H1 (cell line): Measurements from ENCODE around the gene IL1RAP.

Source experiments
- CBX5 ChIP-seq: fragments of 300-800, 300-1000 bp; sonication (generic); IDR thresholded peaks from 2 replicates; pipeline ENCODE4 v1.7.1; 2016; ENCODE audit warnings: antibody characterized with exemption, low read length, low read depth
- CBX8 ChIP-seq: fragments of 300-800, 300-1000 bp; sonication (generic); IDR thresholded peaks from 2 replicates; pipeline ENCODE4 v1.7.1; 2016; ENCODE audit warnings: low read depth, low read length, borderline replicate concordance
- EZH2 ChIP-seq: fragments of 200-600 bp; sonication (generic); IDR thresholded peaks from 2 replicates; pipeline ENCODE4 v1.7.1; 2012; ENCODE audit warnings: low read depth, mild to moderate bottlenecking, moderate library complexity, low read length, inconsistent platforms; ENCODE audit not compliant: severe bottlenecking
- KDM1A ChIP-seq: fragments of 200-600, 300-600 bp; sonication (generic); IDR thresholded peaks from 2 replicates; pipeline ENCODE4 v1.7.1; 2016; ENCODE audit warnings: mild to moderate bottlenecking, low read length, borderline replicate concordance
- MAX ChIP-seq: IDR thresholded peaks from 2 replicates; pipeline ENCODE4 v1.6.1; 2012; ENCODE audit warnings: inconsistent platforms
- POLR2A ChIP-seq, 2 experiments: IDR thresholded peaks; 1 replicate in 1 of 2; 2 replicates in 1 of 2; pipeline ENCODE4 v1.6.1; 2011; ENCODE audit warnings: low read depth in 2 of 2, low read length in 2 of 2, mild to moderate bottlenecking in 2 of 2; ENCODE audit errors: control extremely low read depth in 1 of 2
- POLR2AphosphoS5 ChIP-seq: IDR thresholded peaks from 2 replicates; pipeline ENCODE4 v1.6.1; 2011; ENCODE audit warnings: low read depth, low read length
- RBBP5 ChIP-seq: IDR thresholded peaks from 2 replicates; pipeline ENCODE4 v1.7.1; 2012; ENCODE audit warnings: low read depth, mild to moderate bottlenecking, inconsistent platforms, low read length, moderate library complexity, borderline replicate concordance
- RNF2 ChIP-seq: fragments of 200-900, 300-1000 bp; sonication (generic); IDR thresholded peaks from 2 replicates; pipeline ENCODE4 v1.7.1; 2016; ENCODE audit warnings: borderline replicate concordance, low read depth, mild to moderate bottlenecking, antibody characterized with exemption, low read length; ENCODE audit not compliant: poor library complexity, severe bottlenecking; ENCODE audit errors: missing control alignments
- SIX5 ChIP-seq: IDR thresholded peaks from 2 replicates; pipeline ENCODE4 v1.6.1; 2011; ENCODE audit warnings: mild to moderate bottlenecking, low read depth, low read length
- SRF ChIP-seq: IDR thresholded peaks from 2 replicates; pipeline ENCODE4 v1.6.1; 2011; ENCODE audit warnings: mild to moderate bottlenecking, low read depth, low read length, moderate library complexity
- TAF7 ChIP-seq: optimal IDR thresholded peaks from 2 replicates; pipeline ENCODE3; 2011; ENCODE audit warnings: low read depth, mild to moderate bottlenecking, inconsistent platforms, low read length, moderate library complexity, borderline replicate concordance
- TF ChIP-seq, protein P1 (sequence below), 3 experiments: IDR thresholded peaks; 1 replicate in 2 of 3; 2 replicates in 1 of 3; pipeline versions ENCODE4 v1.5.1 to v1.6.1; 2011; ENCODE audit warnings: low read length in 3 of 3, mild to moderate bottlenecking in 3 of 3, inconsistent platforms in 2 of 3, low read depth in 1 of 3, moderate library complexity in 1 of 3; ENCODE audit not compliant: insufficient read depth in 1 of 3; ENCODE audit errors: control extremely low read depth in 1 of 3
- TF ChIP-seq, protein P2 (sequence below): IDR thresholded peaks from 2 replicates; pipeline ENCODE4 v1.6.1; 2011; ENCODE audit warnings: low read length, improper control_type of control experiment

DNA sequence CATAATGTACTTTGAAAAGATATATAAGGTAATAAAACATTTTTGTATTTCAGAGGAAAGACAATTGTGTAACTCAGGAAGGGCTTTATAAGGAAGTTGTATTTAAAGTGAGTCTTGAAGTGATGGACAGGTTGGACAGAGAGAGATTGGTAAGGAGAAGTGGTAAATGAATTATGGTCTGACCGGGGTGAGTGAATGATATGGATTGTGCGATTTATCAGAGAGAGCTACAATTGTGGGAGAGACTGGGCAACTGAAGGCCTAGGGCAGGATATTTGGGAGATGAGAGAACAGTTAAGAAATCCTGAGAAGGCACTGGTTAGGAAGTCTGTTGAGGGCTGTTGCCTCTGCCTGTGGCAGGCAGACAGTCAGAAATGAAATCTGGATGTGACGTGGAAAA, 14.8 kb downstream of the IL1RAP start:
- TF ChIP-seq TAF7 (no peak), RBBP5 (no peak), KDM1A (no peak), SIX5 (no peak), CBX5 (no peak), POLR2A (IDR thresholded peaks at IDR 0.05; ENCODE audit: control extremely low read depth in 1 of 2, low read depth in 2 of 2, low read length in 2 of 2) (no peak), EZH2 (no peak), RNF2 (no peak), MAX (no peak), POLR2AphosphoS5 (no peak), CBX8 (no peak), SRF (no peak)
- TF ChIP-seq, protein P1, sequence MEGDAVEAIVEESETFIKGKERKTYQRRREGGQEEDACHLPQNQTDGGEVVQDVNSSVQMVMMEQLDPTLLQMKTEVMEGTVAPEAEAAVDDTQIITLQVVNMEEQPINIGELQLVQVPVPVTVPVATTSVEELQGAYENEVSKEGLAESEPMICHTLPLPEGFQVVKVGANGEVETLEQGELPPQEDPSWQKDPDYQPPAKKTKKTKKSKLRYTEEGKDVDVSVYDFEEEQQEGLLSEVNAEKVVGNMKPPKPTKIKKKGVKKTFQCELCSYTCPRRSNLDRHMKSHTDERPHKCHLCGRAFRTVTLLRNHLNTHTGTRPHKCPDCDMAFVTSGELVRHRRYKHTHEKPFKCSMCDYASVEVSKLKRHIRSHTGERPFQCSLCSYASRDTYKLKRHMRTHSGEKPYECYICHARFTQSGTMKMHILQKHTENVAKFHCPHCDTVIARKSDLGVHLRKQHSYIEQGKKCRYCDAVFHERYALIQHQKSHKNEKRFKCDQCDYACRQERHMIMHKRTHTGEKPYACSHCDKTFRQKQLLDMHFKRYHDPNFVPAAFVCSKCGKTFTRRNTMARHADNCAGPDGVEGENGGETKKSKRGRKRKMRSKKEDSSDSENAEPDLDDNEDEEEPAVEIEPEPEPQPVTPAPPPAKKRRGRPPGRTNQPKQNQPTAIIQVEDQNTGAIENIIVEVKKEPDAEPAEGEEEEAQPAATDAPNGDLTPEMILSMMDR (IDR thresholded peaks at IDR 0.05; ENCODE audit: control extremely low read depth in 1 of 3, insufficient read depth in 1 of 3, low read depth in 1 of 3, low read length in 3 of 3): no peak
- TF ChIP-seq, protein P2, sequence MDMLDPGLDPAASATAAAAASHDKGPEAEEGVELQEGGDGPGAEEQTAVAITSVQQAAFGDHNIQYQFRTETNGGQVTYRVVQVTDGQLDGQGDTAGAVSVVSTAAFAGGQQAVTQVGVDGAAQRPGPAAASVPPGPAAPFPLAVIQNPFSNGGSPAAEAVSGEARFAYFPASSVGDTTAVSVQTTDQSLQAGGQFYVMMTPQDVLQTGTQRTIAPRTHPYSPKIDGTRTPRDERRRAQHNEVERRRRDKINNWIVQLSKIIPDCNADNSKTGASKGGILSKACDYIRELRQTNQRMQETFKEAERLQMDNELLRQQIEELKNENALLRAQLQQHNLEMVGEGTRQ: no peak
